SW480 (cell line): ENCODE measurements around the gene SUMO2.

Source experiments
- DNase-seq: peaks from one replicate; pipeline ENCODE4 v3.0.0-alpha.2; 2016; ENCODE audit warnings: low spot score

SUMO2 gene

DNA sequence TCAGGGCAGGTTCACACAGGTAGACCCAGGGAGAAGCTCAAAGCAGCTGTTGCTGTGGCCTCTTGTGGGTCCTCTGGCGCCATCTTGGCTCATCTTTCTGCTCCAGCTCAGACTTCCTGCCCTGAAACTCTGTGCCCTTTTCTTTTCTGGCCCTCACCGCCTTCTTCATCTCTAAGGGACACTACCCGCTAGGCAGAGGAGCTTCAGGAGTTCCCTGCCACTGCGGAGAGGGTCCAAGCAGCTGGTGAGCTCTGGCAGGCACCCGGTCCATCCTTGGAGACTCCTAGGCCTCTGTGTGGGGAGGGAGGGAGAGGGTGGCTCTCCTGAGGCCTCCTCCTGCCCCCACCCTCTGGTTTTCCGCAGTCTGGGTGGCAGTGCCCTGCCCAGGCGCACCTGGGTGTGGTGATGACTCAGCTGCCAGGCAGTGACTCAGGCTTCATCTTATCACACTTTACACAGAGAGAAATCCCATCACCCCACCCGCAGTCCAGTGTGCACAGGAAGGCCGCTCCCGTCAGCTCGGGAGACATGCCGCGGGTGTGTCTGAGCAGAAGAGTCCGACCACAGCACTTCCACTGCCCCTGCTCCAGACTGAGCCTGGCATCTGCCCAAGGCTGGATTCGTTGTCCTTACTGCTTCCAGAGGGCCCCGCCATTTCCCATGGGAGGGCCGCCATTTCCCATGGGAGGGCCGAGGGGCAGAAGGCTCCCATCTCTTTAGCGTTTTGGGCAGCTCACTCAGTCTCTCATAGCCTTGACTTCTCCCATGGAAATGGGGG is 58.5 kb downstream of the SUMO2 start:
- DNase-seq: peak; percentile 99

GRCh38 chr17:75118307-75118706 is 64.5 kb downstream of the SUMO2 start:
- no peak for DNase-seq

DNA sequence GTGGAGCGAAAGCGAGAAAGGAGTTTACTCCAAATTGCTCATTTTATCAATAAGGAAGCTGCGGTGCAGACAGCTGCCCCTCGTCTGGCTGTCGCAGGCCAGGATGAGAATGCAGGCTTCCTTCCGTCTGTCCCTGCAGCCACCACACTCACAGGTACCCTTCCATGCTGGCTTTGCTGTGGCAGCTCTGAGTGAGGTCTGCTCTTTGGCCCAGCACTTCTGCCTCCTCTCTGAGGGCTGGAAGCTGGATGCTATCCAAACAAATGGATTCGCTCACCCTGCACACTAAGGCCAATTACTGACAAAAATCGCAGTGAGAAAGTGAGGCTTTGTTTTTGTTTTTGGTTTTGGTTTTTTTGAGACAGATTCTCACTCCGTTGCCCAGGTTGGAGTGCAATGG is 66.0 kb downstream of the SUMO2 start:
- DNase-seq: no peak
